Heart right ventricle (tissue), 16 donors: ENCODE measurements around the gene KCNIP1. TPM values are rescaled to one million over a fixed set of nuclear protein-coding genes. Genes with fewer than 3 reads are reported as not detected.
"Not testable (repeated sequence)": the region's sequence is repeated elsewhere in the genome, so short reads cannot be mapped to it uniquely, and the experiment has no call there.

Source experiments
- ATAC-seq, 8 donors: fragments of 200-7000 bp; cut with Tn5 transposase; one replicate each; pipeline ENCODE4 v1.9.1; 2020; ENCODE audit warnings: mild to moderate bottlenecking in 8 of 8, moderate library complexity in 8 of 8, moderate number of reproducible peaks in 1 of 8
- DNase-seq, 2 donors: peaks; one replicate each; pipeline ENCODE4 v3.0.0-alpha.2; 2020
- H3K27ac ChIP-seq, 10 donors: fragments of 200-600 bp; sonication (generic) in 2 of 10; one replicate each; pipeline versions ENCODE4 v1.5.0 to v1.8.0; 2020 to 2022; ENCODE audit warnings: mild to moderate bottlenecking in 3 of 10
- H3K27me3 ChIP-seq, 7 donors: fragments of 200-600 bp; one replicate each; pipeline ENCODE4 v1.8.0; 2021 to 2022; ENCODE audit warnings: mild to moderate bottlenecking in 2 of 7
- H3K36me3 ChIP-seq, 9 donors: fragments of 200-600 bp; sonication (generic) in 1 of 9; one replicate each; pipeline versions ENCODE4 v1.5.0 to v1.8.0; 2020 to 2022; ENCODE audit warnings: mild to moderate bottlenecking in 2 of 9
- H3K4me1 ChIP-seq, 9 donors: fragments of 200-600 bp; sonication (generic) in 1 of 9; one replicate each; pipeline versions ENCODE4 v1.5.0 to v1.8.0; 2020 to 2022; ENCODE audit warnings: mild to moderate bottlenecking in 4 of 9
- H3K4me3 ChIP-seq, 10 donors: fragments of 200-600 bp; sonication (generic) in 2 of 10; one replicate each; pipeline versions ENCODE4 v1.5.0 to v1.8.0; 2020 to 2022; ENCODE audit warnings: mild to moderate bottlenecking in 7 of 10, moderate library complexity in 2 of 10
- H3K9me3 ChIP-seq, 11 donors: fragments of 200-600 bp in 10 of 11; sonication (generic) in 2 of 11; one replicate each; pipeline versions ENCODE4 v1.5.0 to v1.8.0; 2013 to 2022; ENCODE audit warnings: mild to moderate bottlenecking in 2 of 11, control low read depth in 1 of 11, moderate library complexity in 1 of 11
- WGBS, 2 donors: extraction: QIAGEN DNeasy Blood & Tissue Kit; methylation state at CpG; one replicate each; pipeline ENCODE4 v1.1.7; 2013; ENCODE audit warnings: inconsistent platforms in 1 of 2; 5-methylcytosine and 5-hydroxymethylcytosine counted together
- intact Hi-C, 10 donors: fragments of 100-400 bp; cut with DNase I; formaldehyde crosslinking; loops; one replicate each; pipeline versions ENCODE4 v1.11.1 to v1.14.2; 2022
- polyA plus RNA-seq, 2 donors: library from polyadenylated mRNA; stranded (reverse); fragments of 200-250 nt; gene quantifications; one replicate each; pipeline ENCODE4 v1.2.3, GENCODE V29; 2013
- total RNA-seq, 10 donors: library from RNA; stranded (reverse); fragmentation: NEBNext Ultra II Directional in 3 of 10; extraction: Animal tissue kit (Norgen Biotek cat#: 25700) in 3 of 10; gene quantifications; one replicate each; pipeline versions ENCODE4 v1.2.1 to v1.2.4, GENCODE V29; 2021 to 2023
- TF ChIP-seq, protein P1 (sequence below), 9 donors: fragments of 200-600 bp; sonication (generic) in 2 of 9; IDR thresholded peaks; one replicate each; pipeline versions ENCODE4 v1.5.0 to v1.8.0; 2021 to 2022; ENCODE audit warnings: antibody characterized with exemption in 9 of 9, mild to moderate bottlenecking in 5 of 9, moderate library complexity in 1 of 9
- donor health status: Arrhythmogenic right ventricular cardiomyopathy.
- donor health status: ischemic (EF 13 %, LVEDD 7.1; RV severe dilation, severe dysfunction).
- donor health status: healthy with polysubstance abuse.
- donor health status: DM: no; HTN: yes; CAD: no.
- donor health status: DM: no; HTN: no; CAD: no.
- donor health status: ischemic (EF 25% LVEDD 6.9; RV normal size, moderate dysfunction).
- donor health status: ischemic (EF 25% LVEDD 5.7; RV mildly dilated, moderate dysfunction).
- donor health status: healthy.
- donor health status: DM: yes; HTN: yes; CAD: no.
- donor health status: Ischemic cardiomyopathy.
- donor health status: ischemic (EF 35%, LVEDD 5.7; RV mildly dilated, moderate dysfunction).
- donor health status: nonischemic (EF 11% LVEDD 7.7; RV severe dilation, severe dysfunction).
- donor health status: DM: yes; HTN: yes; CAD: no.
- donor health status: PGD.
- donor health status: ischemic (EF 29% LVEDD 5.4; RV normal size, mild dysfunction).
- donor health status: nonischemic (EF 23%, LVEDD 6.1; RV moderate dilation, normal function).

The KCNIP1 gene
- total and polyA plus RNA-seq, 12 donors = 0.06 to 0.67 (median 0.21) TPM; not detected in 7

GRCh38 chr5:170758481-170758880 lies 254.7 kb downstream of the KCNIP1 start:
- no peak for ATAC-seq
- intact Hi-C loops = no loop called here
- H3K27me3 ChIP-seq = no peaks in the 10 kb centered on the region
- no peaks in the 10 kb centered on the region for H3K9me3 ChIP-seq
- no peaks in the 10 kb centered on the region for H3K36me3 ChIP-seq
- H3K4me1 ChIP-seq = peaks cover 5 to 41% (median 19%) of the 10 kb centered on the region in 9 donors
- no peak overlapping the region for H3K4me3 ChIP-seq
- H3K27ac ChIP-seq = peak overlapping the region in 6 of 10 donors; percentile 86 to 93 (median 88)
- TF ChIP-seq, protein P1, sequence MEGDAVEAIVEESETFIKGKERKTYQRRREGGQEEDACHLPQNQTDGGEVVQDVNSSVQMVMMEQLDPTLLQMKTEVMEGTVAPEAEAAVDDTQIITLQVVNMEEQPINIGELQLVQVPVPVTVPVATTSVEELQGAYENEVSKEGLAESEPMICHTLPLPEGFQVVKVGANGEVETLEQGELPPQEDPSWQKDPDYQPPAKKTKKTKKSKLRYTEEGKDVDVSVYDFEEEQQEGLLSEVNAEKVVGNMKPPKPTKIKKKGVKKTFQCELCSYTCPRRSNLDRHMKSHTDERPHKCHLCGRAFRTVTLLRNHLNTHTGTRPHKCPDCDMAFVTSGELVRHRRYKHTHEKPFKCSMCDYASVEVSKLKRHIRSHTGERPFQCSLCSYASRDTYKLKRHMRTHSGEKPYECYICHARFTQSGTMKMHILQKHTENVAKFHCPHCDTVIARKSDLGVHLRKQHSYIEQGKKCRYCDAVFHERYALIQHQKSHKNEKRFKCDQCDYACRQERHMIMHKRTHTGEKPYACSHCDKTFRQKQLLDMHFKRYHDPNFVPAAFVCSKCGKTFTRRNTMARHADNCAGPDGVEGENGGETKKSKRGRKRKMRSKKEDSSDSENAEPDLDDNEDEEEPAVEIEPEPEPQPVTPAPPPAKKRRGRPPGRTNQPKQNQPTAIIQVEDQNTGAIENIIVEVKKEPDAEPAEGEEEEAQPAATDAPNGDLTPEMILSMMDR (IDR thresholded peaks at IDR 0.05) = no peak
- 71 to 74% methylated on average over 3 of the region's 3 CpGs for WGBS, 2 donors
- no peak for DNase-seq

- TF ChIP-seq, protein P1 (IDR thresholded peaks at IDR 0.05) = no peak
- Histone ChIP-seq H3K4me3 (no peak overlapping the region), H3K9me3 (no peaks in the 10 kb centered on the region), H3K27me3 (no peaks in the 10 kb centered on the region), H3K4me1 (peaks cover 5 to 43% (median 19%) of the 10 kb centered on the region in 9 donors), H3K36me3 (no peaks in the 10 kb centered on the region), H3K27ac (peak overlapping the region in 3 of 10 donors; percentile 86 to 92 (median 88))
- DNase-seq (no peak), ATAC-seq (no peak)
- intact Hi-C loops = no loop called here
- 71 to 73% methylated on average over 9 of the region's 9 CpGs for WGBS, 2 donors
These were observed 256.3 kb downstream of the KCNIP1 start for GRCh38 chr5:170760113-170760512.

DNA sequence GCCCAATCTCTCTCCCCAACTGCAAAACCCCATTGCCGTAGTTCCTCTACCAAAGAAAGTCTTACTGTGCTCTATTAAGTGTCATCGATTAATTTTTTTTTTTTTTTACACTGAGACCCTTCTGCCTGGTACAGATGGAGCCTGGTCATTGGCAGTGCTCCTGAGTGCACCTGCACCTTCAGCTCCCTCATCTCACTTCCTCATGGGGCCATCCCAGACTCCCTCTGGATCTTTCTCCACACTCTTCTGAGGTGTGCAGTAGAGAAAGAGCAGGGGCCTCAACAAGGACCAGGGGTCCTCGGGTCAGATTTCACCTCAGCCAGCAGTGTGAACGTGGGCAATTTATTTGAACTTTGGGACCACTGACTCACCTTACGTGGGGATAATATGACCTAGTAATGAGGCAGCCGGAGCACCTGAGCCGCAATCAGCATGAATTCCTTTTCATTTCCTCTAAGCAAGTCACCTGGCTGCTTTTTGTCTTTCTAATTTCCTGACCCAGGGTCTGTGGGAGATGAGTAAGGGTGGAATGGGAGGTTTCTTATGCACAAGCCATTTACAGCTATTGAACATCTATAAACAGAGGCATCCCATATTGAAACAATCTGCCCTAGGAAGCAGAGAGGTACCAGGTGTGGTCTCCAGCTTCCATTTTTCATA lies 257.4 kb downstream of the KCNIP1 start:
- Histone ChIP-seq H3K4me1 (peaks cover 5 to 32% (median 18%) of the 10 kb centered on the region in 9 donors), H3K27ac (no peak overlapping the region), H3K9me3 (no peaks in the 10 kb centered on the region), H3K27me3 (no peaks in the 10 kb centered on the region), H3K36me3 (no peaks in the 10 kb centered on the region), H3K4me3 (no peak overlapping the region)
- intact Hi-C loops = no loop called here
- ATAC-seq (no peak), DNase-seq (no peak)
- TF ChIP-seq, protein P1 (IDR thresholded peaks at IDR 0.05) = no peak
- WGBS, 2 donors = 91 to 93% methylated on average over 7 of the region's 7 CpGs

DNA sequence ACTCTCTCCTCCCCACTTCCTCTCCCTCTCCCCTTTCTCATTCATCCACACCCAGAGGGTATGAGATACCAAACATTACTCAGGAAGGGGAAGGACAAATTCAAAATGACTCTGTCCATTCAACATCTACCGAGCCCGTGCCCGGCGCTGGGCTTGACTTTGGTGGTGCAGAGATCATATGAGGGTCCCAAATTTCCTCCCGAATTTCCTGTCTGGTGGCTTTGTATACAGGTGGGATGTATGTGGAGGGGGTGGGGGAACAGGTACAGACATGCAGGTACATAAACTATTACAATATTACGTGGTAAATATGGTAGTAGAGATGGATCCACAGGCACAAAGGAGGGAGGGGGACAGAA lies 257.9 kb downstream of the KCNIP1 start:
- TF ChIP-seq, protein P1 (IDR thresholded peaks at IDR 0.05) = no peak
- no peaks in the 10 kb centered on the region for H3K36me3 ChIP-seq
- intact Hi-C loops = no loop called here
- DNase-seq = no peak
- H3K27me3 ChIP-seq = no peaks in the 10 kb centered on the region
- H3K9me3 ChIP-seq = no peaks in the 10 kb centered on the region
- WGBS, 2 donors = 93 to 95% methylated on average over 6 of the region's 6 CpGs
- no peak for ATAC-seq
- H3K27ac ChIP-seq = no peak overlapping the region
- peaks cover 2 to 27% (median 14%) of the 10 kb centered on the region in 9 donors for H3K4me1 ChIP-seq
- H3K4me3 ChIP-seq = no peak overlapping the region

- intact Hi-C loops, ATAC-seq, H3K4me3 ChIP-seq, H3K27me3 ChIP-seq, H3K9me3 ChIP-seq, H3K27ac ChIP-seq, H3K36me3 ChIP-seq, DNase-seq: not testable (repeated sequence)
- 95% methylated on average over 8 to 9 of the region's 9 CpGs for WGBS, 2 donors
- peaks cover 0 to 21% (median 9%) of the 10 kb centered on the region in 9 donors for H3K4me1 ChIP-seq
These were observed 258.5 kb downstream of the KCNIP1 start for GRCh38 chr5:170762298-170762697.

DNA sequence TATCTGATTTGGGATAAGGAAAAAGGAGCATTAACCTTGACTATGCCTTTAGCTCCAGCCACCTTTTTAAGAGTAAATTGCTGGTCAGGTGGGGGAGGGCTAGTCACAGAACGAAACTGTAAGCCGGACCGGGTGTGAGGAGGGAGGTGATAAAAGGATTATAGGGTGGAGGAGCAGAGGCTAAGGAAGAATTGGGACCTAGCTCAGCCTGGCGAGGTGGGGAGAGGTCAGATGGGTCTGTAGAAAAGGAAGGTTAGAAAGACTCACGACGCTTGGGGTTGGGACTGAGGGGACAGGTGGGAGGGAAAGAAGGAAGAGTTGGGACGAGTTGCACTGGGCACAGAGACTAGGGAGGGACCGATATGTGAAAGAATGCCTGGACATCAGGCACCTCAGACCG lies 262.0 kb downstream of the KCNIP1 start:
- H3K4me3 ChIP-seq, H3K27ac ChIP-seq, H3K27me3 ChIP-seq, intact Hi-C loops, DNase-seq, ATAC-seq, H3K9me3 ChIP-seq, H3K36me3 ChIP-seq: not testable (repeated sequence)
- peaks cover 0 to 15% (median 0%) of the 10 kb centered on the region in 9 donors for H3K4me1 ChIP-seq
- 76 to 81% methylated on average over 9 of the region's 9 CpGs for WGBS, 2 donors
